Measurements from ENCODE around the gene ANKH.

- TF ChIP-seq POLR2A (IDR thresholded peaks at IDR 0.05): no peak
- TF ChIP-seq, protein P1, sequence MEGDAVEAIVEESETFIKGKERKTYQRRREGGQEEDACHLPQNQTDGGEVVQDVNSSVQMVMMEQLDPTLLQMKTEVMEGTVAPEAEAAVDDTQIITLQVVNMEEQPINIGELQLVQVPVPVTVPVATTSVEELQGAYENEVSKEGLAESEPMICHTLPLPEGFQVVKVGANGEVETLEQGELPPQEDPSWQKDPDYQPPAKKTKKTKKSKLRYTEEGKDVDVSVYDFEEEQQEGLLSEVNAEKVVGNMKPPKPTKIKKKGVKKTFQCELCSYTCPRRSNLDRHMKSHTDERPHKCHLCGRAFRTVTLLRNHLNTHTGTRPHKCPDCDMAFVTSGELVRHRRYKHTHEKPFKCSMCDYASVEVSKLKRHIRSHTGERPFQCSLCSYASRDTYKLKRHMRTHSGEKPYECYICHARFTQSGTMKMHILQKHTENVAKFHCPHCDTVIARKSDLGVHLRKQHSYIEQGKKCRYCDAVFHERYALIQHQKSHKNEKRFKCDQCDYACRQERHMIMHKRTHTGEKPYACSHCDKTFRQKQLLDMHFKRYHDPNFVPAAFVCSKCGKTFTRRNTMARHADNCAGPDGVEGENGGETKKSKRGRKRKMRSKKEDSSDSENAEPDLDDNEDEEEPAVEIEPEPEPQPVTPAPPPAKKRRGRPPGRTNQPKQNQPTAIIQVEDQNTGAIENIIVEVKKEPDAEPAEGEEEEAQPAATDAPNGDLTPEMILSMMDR (IDR thresholded peaks at IDR 0.05): no peak
These were observed 119.0 kb downstream of the ANKH start for GRCh38 chr5:14752497-14753071.
